OCI-LY1 (cell line): Measurements from ENCODE around the gene GLRA3.

Experiments used
- CTCF ChIP-seq: fragments of 200-600 bp; sonication (generic), shearing (Covaris generic); IDR thresholded peaks from 2 replicates; pipeline ENCODE4 v1.5.1; 2017; ENCODE audit warnings: mild to moderate bottlenecking, antibody characterized with exemption, low read length, moderate library complexity, mixed read lengths
- EZH2 ChIP-seq: fragments of 200-600 bp; sonication (generic), shearing (Covaris generic); IDR thresholded peaks from 2 replicates; pipeline ENCODE4 v1.8.0; 2017; ENCODE audit warnings: borderline replicate concordance, mixed run types, mild to moderate bottlenecking, antibody characterized with exemption, low read length, moderate library complexity, mixed read lengths

GRCh38 chr4:174763454-174764104 is 65.5 kb downstream of the GLRA3 start:
- TF ChIP-seq CTCF, result no peak
- TF ChIP-seq EZH2, result no peak
